Measurements from ENCODE around the gene RCSD1. TPM values are rescaled to one million over a fixed set of nuclear protein-coding genes. Genes with fewer than 3 reads are reported as not detected.

The RCSD1 gene
- total and polyA plus RNA-seq, 5 experiments from 2014 or later = 121 to 156 (median 132) TPM

Other genes with a start within 250 kb of the RCSD1 start
- gene CD247, start 111.7 kb upstream of the RCSD1 start, total RNA-seq = 100 to 1,000 TPM; 300 to 308 TPM
- gene CD247, start 111.7 kb upstream of the RCSD1 start, polyA plus RNA-seq = 100 to 1,000 TPM; 244 to 325 (median 310) TPM
- 10 to 100 TPM; 13.8 to 15.5 TPM for gene CREG1, start 76.5 kb upstream of the RCSD1 start, total RNA-seq
- gene CREG1, start 76.5 kb upstream of the RCSD1 start, polyA plus RNA-seq = 10 to 100 TPM; 14.6 to 26.8 (median 23.3) TPM
- 1 to 10 TPM; 6.9 to 8.3 TPM for gene MPZL1, start 91.8 kb downstream of the RCSD1 start, total RNA-seq
- 1 to 10 TPM; 7.9 to 8.9 (median 8.2) TPM for gene MPZL1, start 91.8 kb downstream of the RCSD1 start, polyA plus RNA-seq

Data from naive thymus-derived CD8-positive, alpha-beta T cell (primary cell).